GM18907 (cell line): ENCODE measurements around the gene RETREG1.

Experiments
- ATAC-seq: cut with Tn5 transposase; IDR thresholded peaks from one replicate; pipeline ENCODE4 v1.9.1; 2021; ENCODE audit warnings: mild to moderate bottlenecking, moderate library complexity; ENCODE audit not compliant: unreplicated experiment

The RETREG1 gene

GRCh38 chr5:16534280-16534679 lies 82.5 kb downstream of the RETREG1 start:
- no peak for ATAC-seq

GRCh38 chr5:16531063-16531648 lies 85.6 kb downstream of the RETREG1 start:
- no peak for ATAC-seq

- ATAC-seq, result no peak
Observed at GRCh38 chr5:16529306-16529705, 87.5 kb downstream of the RETREG1 start.

GRCh38 chr5:16528382-16529110 lies 88.3 kb downstream of the RETREG1 start:
- ATAC-seq, result no peak

GRCh38 chr5:16525651-16526050 lies 91.1 kb downstream of the RETREG1 start:
- ATAC-seq, result no peak

GRCh38 chr5:16524286-16524685 lies 92.5 kb downstream of the RETREG1 start:
- ATAC-seq, result no peak

GRCh38 chr5:16521521-16522483 lies 95.0 kb downstream of the RETREG1 start:
- no peak for ATAC-seq

- ATAC-seq, result no peak
Observed at GRCh38 chr5:16520841-16521240, 96.0 kb downstream of the RETREG1 start.

- no peak for ATAC-seq
Observed at GRCh38 chr5:16519435-16519834, 97.4 kb downstream of the RETREG1 start.

GRCh38 chr5:16518606-16519005 lies 98.2 kb downstream of the RETREG1 start:
- ATAC-seq, result no peak

GRCh38 chr5:16515532-16515931 lies 101.3 kb downstream of the RETREG1 start:
- no peak for ATAC-seq

GRCh38 chr5:16510098-16510497 lies 106.7 kb downstream of the RETREG1 start:
- no peak for ATAC-seq

GRCh38 chr5:16508730-16509531 lies 107.9 kb downstream of the RETREG1 start:
- ATAC-seq, result no peak

GRCh38 chr5:16507716-16508115 lies 109.1 kb downstream of the RETREG1 start:
- ATAC-seq, result no peak

GRCh38 chr5:16505904-16506303 lies 110.9 kb downstream of the RETREG1 start:
- no peak for ATAC-seq

- ATAC-seq, result no peak
Observed at GRCh38 chr5:16505140-16505891, 111.5 kb downstream of the RETREG1 start.

- ATAC-seq, result no peak
Observed at GRCh38 chr5:16504571-16504970, 112.2 kb downstream of the RETREG1 start.

- no peak for ATAC-seq
Observed at GRCh38 chr5:16502866-16503265, 113.9 kb downstream of the RETREG1 start.

GRCh38 chr5:16500024-16500423 lies 116.8 kb downstream of the RETREG1 start:
- no peak for ATAC-seq

GRCh38 chr5:16497546-16497945 lies 119.3 kb downstream of the RETREG1 start:
- ATAC-seq, result no peak
